ENCODE data around the gene CENPO.

The CENPO gene

DNA sequence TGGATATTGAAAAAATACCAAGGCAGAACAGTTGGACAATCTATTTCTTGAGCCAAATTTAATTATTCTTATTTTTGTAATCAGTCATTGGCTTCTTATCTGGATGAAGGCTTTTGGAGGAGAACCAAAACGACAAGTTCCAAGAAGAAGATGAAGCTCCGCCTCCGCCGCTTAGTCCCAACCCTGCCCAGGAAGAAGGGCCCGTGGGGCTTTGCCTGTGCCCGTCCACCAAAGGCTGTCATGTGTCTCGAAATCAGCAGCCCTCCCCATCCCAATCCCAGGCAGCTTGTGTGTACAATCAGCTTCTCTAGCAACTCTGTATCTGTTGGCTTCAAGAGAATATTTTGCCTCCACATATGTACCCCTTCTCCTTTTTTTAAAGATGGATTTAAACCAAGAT, 24.6 kb upstream of the CENPO start:
- Histone ChIP-seq H3K9ac (ENCODE audit: insufficient read length, low read depth) (no peak overlapping the region), H3K27me3 (ENCODE audit: insufficient read depth, insufficient read length) (no peaks in the 10 kb centered on the region), H3K9me3 (ENCODE audit: insufficient read depth, low read length) (0 out of 2 replicates have a peak, but pooled peaks cover 9% of the 10 kb centered on the region), H3K36me3 (ENCODE audit: insufficient read depth, insufficient read length, low read length) (no peaks in the 10 kb centered on the region), H3K4me1 (ENCODE audit: insufficient read depth, insufficient read length) (no peaks in the 10 kb centered on the region), H3K4me3 (ENCODE audit: insufficient read length, low read depth) (no peak overlapping the region)
- no peak for DNase-seq (ENCODE audit: low read depth, low spot score)
- TF ChIP-seq ZNF274 (IDR thresholded peaks at IDR 0.05; ENCODE audit: low read depth, low read length) (no peak), YY1 (IDR thresholded peaks at IDR 0.05; ENCODE audit: insufficient read depth, insufficient read length) (no peak), SUZ12 (IDR thresholded peaks at IDR 0.05; ENCODE audit: extremely low read depth, insufficient read depth, insufficient read length) (no peak)

DNA sequence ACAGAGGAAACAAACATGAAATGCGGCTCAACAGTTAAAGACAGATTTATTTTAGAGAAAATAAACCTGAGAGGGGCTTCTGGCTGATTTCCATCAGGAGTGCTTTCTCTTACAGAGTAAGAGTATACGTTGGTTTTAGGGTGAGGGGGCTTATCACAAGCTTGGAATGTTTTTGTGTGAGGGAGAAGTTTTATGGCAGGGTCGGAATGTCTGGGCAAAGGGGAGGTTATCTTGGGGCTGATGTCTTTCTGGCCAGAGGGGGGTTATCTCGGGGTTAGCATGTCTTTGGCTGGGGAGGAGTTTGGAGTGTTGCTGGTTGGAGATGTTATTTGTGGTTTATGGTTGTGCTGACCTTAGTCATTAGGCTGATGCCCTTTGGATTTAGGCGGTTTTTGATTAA, 22.2 kb upstream of the CENPO start:
- TF ChIP-seq SUZ12 (IDR thresholded peaks at IDR 0.05; ENCODE audit: extremely low read depth, insufficient read depth, insufficient read length) (no peak), YY1 (IDR thresholded peaks at IDR 0.05; ENCODE audit: insufficient read depth, insufficient read length) (no peak), ZNF274 (IDR thresholded peaks at IDR 0.05; ENCODE audit: low read depth, low read length) (no peak)
- DNase-seq (ENCODE audit: low read depth, low spot score) = no peak
- no peaks in the 10 kb centered on the region for H3K4me1 ChIP-seq (ENCODE audit: insufficient read depth, insufficient read length)
- H3K36me3 ChIP-seq (ENCODE audit: insufficient read depth, insufficient read length, low read length) = no peaks in the 10 kb centered on the region
- no peak overlapping the region for H3K9ac ChIP-seq (ENCODE audit: insufficient read length, low read depth)
- H3K27me3 ChIP-seq (ENCODE audit: insufficient read depth, insufficient read length) = no peaks in the 10 kb centered on the region
- H3K9me3 ChIP-seq (ENCODE audit: insufficient read depth, low read length) = 0 out of 2 replicates have a peak, but pooled peaks cover 9% of the 10 kb centered on the region
- H3K4me3 ChIP-seq (ENCODE audit: insufficient read length, low read depth) = no peak overlapping the region

DNA sequence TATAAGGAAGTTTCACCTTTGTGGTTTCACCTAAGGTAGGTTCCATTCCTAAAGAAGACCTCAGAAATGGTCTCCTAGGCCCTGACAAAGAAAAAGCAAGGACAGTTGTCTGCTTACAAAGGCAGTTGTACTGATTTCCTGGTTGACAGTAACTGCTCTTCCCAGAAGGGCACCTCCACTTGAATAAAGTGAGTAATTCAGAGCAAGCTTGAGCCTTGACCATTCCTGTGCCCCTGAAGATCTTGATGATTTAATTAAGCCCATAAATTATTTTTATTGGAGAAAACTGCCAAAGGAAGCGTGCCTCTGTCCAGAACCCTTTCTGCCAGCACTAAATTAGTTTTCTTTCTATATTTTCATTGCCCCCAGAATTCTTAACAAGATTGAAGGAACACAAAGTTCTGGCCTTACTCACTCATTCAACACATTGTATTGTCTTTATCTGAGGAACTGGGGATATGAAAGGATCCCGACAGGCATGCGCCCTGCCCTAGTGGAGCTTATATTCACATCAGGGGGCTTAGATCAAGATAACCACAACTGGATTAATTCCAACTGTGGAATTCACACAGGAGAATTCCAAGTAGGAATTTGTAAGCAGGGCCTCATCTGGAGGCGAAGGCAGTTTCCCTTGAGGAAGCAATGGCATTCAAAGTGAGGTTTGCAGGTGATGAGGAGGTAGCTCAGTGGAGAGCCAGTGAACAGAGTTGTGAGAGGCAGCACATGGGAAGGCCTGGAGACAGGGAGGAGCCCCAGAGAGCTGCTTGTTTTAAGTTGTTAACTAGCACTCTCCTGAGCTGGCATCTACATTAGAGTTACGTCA, 21.2 kb upstream of the CENPO start:
- Histone ChIP-seq H3K4me1 (ENCODE audit: insufficient read depth, insufficient read length) (no peaks in the 10 kb centered on the region), H3K27me3 (ENCODE audit: insufficient read depth, insufficient read length) (no peaks in the 10 kb centered on the region), H3K36me3 (ENCODE audit: insufficient read depth, insufficient read length, low read length) (no peaks in the 10 kb centered on the region), H3K9me3 (ENCODE audit: insufficient read depth, low read length) (0 out of 2 replicates have a peak, but pooled peaks cover 9% of the 10 kb centered on the region), H3K9ac (ENCODE audit: insufficient read length, low read depth) (no peak overlapping the region), H3K4me3 (ENCODE audit: insufficient read length, low read depth) (no peak overlapping the region)
- no peak for DNase-seq (ENCODE audit: low read depth, low spot score)
- no peak for TF ChIP-seq YY1 (IDR thresholded peaks at IDR 0.05; ENCODE audit: insufficient read depth, insufficient read length)
- TF ChIP-seq SUZ12 (IDR thresholded peaks at IDR 0.05; ENCODE audit: extremely low read depth, insufficient read depth, insufficient read length) = no peak
- TF ChIP-seq ZNF274 (IDR thresholded peaks at IDR 0.05; ENCODE audit: low read depth, low read length) = no peak

DNA sequence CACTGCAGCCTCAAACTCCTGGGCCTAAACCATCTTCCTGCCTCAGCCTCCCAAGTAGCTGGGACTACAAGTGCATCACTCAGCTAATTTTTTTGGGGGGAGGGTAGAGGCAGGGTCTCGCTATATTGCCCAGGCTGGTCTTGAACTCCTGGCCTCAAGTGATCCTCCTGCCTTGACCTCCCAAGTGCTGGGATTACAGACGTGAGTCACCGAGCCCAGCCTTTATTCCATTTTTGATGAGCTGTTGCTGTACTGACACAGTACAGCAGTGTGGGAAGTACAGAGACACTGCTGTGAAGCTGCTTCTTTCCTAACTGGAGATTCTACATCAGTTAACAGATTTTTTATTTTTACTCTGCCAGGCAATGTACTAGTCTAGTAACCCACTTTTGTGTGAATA, 18.9 kb upstream of the CENPO start:
- TF ChIP-seq SUZ12 (IDR thresholded peaks at IDR 0.05; ENCODE audit: extremely low read depth, insufficient read depth, insufficient read length) (no peak), YY1 (IDR thresholded peaks at IDR 0.05; ENCODE audit: insufficient read depth, insufficient read length) (no peak), ZNF274 (IDR thresholded peaks at IDR 0.05; ENCODE audit: low read depth, low read length) (no peak)
- Histone ChIP-seq H3K4me3 (ENCODE audit: insufficient read length, low read depth) (no peak overlapping the region), H3K9me3 (ENCODE audit: insufficient read depth, low read length) (0 out of 2 replicates have a peak, but pooled peaks cover 9% of the 10 kb centered on the region), H3K4me1 (ENCODE audit: insufficient read depth, insufficient read length) (no peaks in the 10 kb centered on the region), H3K9ac (ENCODE audit: insufficient read length, low read depth) (no peak overlapping the region), H3K36me3 (ENCODE audit: insufficient read depth, insufficient read length, low read length) (no peaks in the 10 kb centered on the region), H3K27me3 (ENCODE audit: insufficient read depth, insufficient read length) (no peaks in the 10 kb centered on the region)
- no peak for DNase-seq (ENCODE audit: low read depth, low spot score)

DNA sequence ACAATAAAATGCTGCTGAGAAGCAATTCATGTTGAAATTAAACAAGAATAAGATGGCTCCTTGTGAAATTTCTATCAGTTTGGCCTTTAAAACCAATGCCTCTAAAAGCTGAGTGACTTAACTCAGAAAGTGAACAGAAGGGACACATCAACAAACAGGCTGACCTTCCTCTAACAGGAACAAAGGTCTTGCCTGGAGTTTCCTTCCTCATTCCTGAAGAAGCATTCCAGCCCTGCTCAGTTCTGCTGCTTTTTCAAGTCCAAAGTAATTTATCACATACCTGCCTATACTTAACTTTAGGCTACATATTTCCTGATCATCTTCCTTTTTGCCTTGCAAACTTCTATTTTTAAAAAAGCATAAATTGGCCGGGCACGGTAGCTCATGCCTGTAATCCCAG, 14.1 kb upstream of the CENPO start:
- no peaks in the 10 kb centered on the region for H3K9me3 ChIP-seq (ENCODE audit: insufficient read depth, low read length)
- no peak overlapping the region for H3K9ac ChIP-seq (ENCODE audit: insufficient read length, low read depth)
- no peaks in the 10 kb centered on the region for H3K4me1 ChIP-seq (ENCODE audit: insufficient read depth, insufficient read length)
- TF ChIP-seq YY1 (IDR thresholded peaks at IDR 0.05; ENCODE audit: insufficient read depth, insufficient read length) (no peak), ZNF274 (IDR thresholded peaks at IDR 0.05; ENCODE audit: low read depth, low read length) (no peak), SUZ12 (IDR thresholded peaks at IDR 0.05; ENCODE audit: extremely low read depth, insufficient read depth, insufficient read length) (no peak)
- no peaks in the 10 kb centered on the region for H3K36me3 ChIP-seq (ENCODE audit: insufficient read depth, insufficient read length, low read length)
- no peak overlapping the region for H3K4me3 ChIP-seq (ENCODE audit: insufficient read length, low read depth)
- no peak for DNase-seq (ENCODE audit: low read depth, low spot score)
- H3K27me3 ChIP-seq (ENCODE audit: insufficient read depth, insufficient read length) = no peaks in the 10 kb centered on the region

DNA sequence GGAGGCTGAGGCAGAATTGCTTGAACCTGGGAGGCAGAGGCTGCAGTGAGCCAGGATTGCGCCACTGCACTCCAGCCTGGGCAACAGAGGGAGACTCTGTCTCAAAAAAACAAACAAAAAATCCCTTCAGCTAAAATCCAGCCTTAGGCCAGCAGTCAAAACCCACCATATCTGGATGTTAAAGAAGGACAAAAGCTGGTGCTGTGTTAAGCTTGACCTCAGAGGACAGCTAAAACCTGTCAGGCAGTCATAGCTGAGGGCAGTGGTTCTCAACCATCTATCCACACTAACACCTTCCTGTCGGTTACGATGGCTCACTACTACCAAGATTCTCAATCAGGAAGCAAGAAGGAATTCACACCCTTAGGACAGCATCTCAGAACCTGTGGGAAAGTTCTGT, 9.6 kb upstream of the CENPO start:
- peaks cover under 1% of the 10 kb centered on the region for H3K36me3 ChIP-seq (ENCODE audit: insufficient read depth, insufficient read length, low read length)
- no peaks in the 10 kb centered on the region for H3K9me3 ChIP-seq (ENCODE audit: insufficient read depth, low read length)

DNA sequence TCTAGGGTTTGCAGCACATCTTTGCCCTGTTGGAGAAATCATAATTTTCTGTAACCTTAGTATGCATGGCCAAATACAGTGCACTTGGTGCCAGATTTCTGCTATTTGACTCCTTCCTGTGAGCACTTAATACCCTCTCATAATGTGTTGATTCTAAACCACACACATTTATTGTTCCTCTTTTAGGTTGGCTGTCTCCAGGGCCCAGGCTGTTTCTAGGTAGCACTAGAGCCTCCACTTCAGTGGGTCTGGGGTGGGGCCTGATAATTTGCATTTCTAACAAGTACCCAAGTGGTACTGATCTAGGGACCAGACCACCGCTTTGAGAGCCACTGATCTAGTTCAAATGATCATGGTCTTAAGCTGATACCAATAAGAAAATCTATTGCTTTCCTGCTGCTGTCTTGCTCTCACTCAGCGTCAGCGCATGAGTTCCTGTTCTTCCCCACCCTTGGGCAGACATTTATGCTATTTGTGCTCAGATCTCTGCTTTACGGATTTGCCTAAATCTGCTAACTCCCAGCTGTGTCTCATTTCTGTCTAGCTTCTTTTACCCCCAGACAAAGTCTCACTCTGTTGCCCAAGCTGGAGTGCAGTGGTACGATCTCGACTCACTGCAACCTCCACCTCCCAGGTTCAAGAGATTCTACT, 7.4 kb upstream of the CENPO start:
- no peak for DNase-seq (ENCODE audit: low read depth, low spot score)
- Histone ChIP-seq H3K4me1 (ENCODE audit: insufficient read depth, insufficient read length) (no peaks in the 10 kb centered on the region), H3K9me3 (ENCODE audit: insufficient read depth, low read length) (no peaks in the 10 kb centered on the region), H3K36me3 (ENCODE audit: insufficient read depth, insufficient read length, low read length) (peaks cover 17% of the 10 kb centered on the region), H3K27me3 (ENCODE audit: insufficient read depth, insufficient read length) (no peaks in the 10 kb centered on the region), H3K9ac (ENCODE audit: insufficient read length, low read depth) (no peak overlapping the region), H3K4me3 (ENCODE audit: insufficient read length, low read depth) (no peak overlapping the region)
- no peak for TF ChIP-seq SUZ12 (IDR thresholded peaks at IDR 0.05; ENCODE audit: extremely low read depth, insufficient read depth, insufficient read length)
- TF ChIP-seq ZNF274 (IDR thresholded peaks at IDR 0.05; ENCODE audit: low read depth, low read length) = no peak
- TF ChIP-seq YY1 (IDR thresholded peaks at IDR 0.05; ENCODE audit: insufficient read depth, insufficient read length) = no peak

More for the DNA sequence above, 9.6 kb upstream of the CENPO start:
- DNase-seq (ENCODE audit: low read depth, low spot score) = no peak
- no peak overlapping the region for H3K4me3 ChIP-seq (ENCODE audit: insufficient read length, low read depth)
- TF ChIP-seq YY1 (IDR thresholded peaks at IDR 0.05; ENCODE audit: insufficient read depth, insufficient read length) (no peak), ZNF274 (IDR thresholded peaks at IDR 0.05; ENCODE audit: low read depth, low read length) (no peak), SUZ12 (IDR thresholded peaks at IDR 0.05; ENCODE audit: extremely low read depth, insufficient read depth, insufficient read length) (no peak)
- H3K4me1 ChIP-seq (ENCODE audit: insufficient read depth, insufficient read length) = no peaks in the 10 kb centered on the region
- H3K9ac ChIP-seq (ENCODE audit: insufficient read length, low read depth) = no peak overlapping the region
- no peaks in the 10 kb centered on the region for H3K27me3 ChIP-seq (ENCODE audit: insufficient read depth, insufficient read length)
